RWPE2 (cell line): Measurements from ENCODE around the gene BABAM2.
"Not testable (repeated sequence)": the region's sequence is repeated elsewhere in the genome, so short reads cannot be mapped to it uniquely, and the experiment has no call there.

ENCODE experiments used
- ATAC-seq: fragments of 200-7000 bp; cut with Tn5 transposase; 3 replicates; pipeline ENCODE4 v1.9.1; 2021; ENCODE audit warnings: low read depth
- DNase-seq: peaks from one replicate; pipeline ENCODE4 v3.0.0-alpha.2; 2020; ENCODE audit warnings: low spot score
- H3K27ac ChIP-seq: fragments of 450-650 bp; 2 replicates; pipeline ENCODE4 v1.5.1; 2017; ENCODE audit warnings: mild to moderate bottlenecking; ENCODE audit not compliant: poor library complexity, severe bottlenecking
- H3K27me3 ChIP-seq: fragments of 250-450 bp; sonication (Bioruptor Pico); 2 replicates; pipeline ENCODE4 v1.5.1; 2021; ENCODE audit warnings: mild to moderate bottlenecking, moderate library complexity; ENCODE audit not compliant: insufficient read depth, poor library complexity, severe bottlenecking
- H3K36me3 ChIP-seq: fragments of 250-450 bp; sonication (Bioruptor Pico); 2 replicates; pipeline ENCODE4 v1.5.1; 2020; ENCODE audit warnings: low read depth, mild to moderate bottlenecking, moderate library complexity
- H3K4me1 ChIP-seq: fragments of 250-450 bp; sonication (Bioruptor Pico); 2 replicates; pipeline ENCODE4 v1.5.1; 2021; ENCODE audit warnings: mild to moderate bottlenecking, moderate library complexity; ENCODE audit not compliant: insufficient read depth, poor library complexity, severe bottlenecking
- H3K4me3 ChIP-seq: fragments of 250-450 bp; sonication (Bioruptor Pico); 2 replicates; pipeline ENCODE4 v1.5.1; 2021; ENCODE audit warnings: mild to moderate bottlenecking, moderate library complexity; ENCODE audit not compliant: severe bottlenecking
- H3K9me3 ChIP-seq: fragments of 250-450 bp; sonication (Bioruptor Pico); 2 replicates; pipeline ENCODE4 v1.5.1; 2021; ENCODE audit warnings: mild to moderate bottlenecking, moderate library complexity; ENCODE audit not compliant: severe bottlenecking
- TF ChIP-seq, protein P1 (sequence below): fragments of 450-650 bp; IDR thresholded peaks from one replicate; pipeline ENCODE4 v1.5.1; 2017; ENCODE audit warnings: mild to moderate bottlenecking, moderate library complexity; ENCODE audit not compliant: poor library complexity, severe bottlenecking

Gene BABAM2

DNA sequence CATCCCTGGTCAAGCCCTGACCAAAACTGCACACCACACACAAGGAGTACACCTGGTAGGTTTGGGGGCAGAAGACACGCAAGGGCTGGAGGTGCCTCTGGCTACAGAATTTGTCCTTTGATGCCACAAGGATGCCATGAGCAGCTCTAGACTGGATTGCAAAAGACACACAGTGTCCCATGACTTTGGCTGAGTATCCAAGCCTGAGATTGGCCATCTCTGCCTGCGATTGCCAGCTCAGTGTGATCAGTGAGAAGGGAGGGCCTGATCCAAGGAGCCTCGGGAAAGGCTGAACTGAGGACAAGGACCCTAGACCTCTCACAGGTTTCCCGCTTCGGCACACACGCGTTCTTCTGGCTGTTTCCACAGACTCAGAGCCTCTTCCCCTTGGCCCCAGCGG is 442.2 kb downstream of the BABAM2 start:
- ATAC-seq: no peak
- DNase-seq: no peak
- TF ChIP-seq, protein P1, sequence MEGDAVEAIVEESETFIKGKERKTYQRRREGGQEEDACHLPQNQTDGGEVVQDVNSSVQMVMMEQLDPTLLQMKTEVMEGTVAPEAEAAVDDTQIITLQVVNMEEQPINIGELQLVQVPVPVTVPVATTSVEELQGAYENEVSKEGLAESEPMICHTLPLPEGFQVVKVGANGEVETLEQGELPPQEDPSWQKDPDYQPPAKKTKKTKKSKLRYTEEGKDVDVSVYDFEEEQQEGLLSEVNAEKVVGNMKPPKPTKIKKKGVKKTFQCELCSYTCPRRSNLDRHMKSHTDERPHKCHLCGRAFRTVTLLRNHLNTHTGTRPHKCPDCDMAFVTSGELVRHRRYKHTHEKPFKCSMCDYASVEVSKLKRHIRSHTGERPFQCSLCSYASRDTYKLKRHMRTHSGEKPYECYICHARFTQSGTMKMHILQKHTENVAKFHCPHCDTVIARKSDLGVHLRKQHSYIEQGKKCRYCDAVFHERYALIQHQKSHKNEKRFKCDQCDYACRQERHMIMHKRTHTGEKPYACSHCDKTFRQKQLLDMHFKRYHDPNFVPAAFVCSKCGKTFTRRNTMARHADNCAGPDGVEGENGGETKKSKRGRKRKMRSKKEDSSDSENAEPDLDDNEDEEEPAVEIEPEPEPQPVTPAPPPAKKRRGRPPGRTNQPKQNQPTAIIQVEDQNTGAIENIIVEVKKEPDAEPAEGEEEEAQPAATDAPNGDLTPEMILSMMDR: no peak
- Histone ChIP-seq H3K36me3 (no peaks in the 10 kb centered on the region), H3K4me3 (no peak overlapping the region), H3K27me3 (no peaks in the 10 kb centered on the region), H3K9me3 (no peaks in the 10 kb centered on the region), H3K4me1 (no peaks in the 10 kb centered on the region), H3K27ac (no peak overlapping the region)

DNA sequence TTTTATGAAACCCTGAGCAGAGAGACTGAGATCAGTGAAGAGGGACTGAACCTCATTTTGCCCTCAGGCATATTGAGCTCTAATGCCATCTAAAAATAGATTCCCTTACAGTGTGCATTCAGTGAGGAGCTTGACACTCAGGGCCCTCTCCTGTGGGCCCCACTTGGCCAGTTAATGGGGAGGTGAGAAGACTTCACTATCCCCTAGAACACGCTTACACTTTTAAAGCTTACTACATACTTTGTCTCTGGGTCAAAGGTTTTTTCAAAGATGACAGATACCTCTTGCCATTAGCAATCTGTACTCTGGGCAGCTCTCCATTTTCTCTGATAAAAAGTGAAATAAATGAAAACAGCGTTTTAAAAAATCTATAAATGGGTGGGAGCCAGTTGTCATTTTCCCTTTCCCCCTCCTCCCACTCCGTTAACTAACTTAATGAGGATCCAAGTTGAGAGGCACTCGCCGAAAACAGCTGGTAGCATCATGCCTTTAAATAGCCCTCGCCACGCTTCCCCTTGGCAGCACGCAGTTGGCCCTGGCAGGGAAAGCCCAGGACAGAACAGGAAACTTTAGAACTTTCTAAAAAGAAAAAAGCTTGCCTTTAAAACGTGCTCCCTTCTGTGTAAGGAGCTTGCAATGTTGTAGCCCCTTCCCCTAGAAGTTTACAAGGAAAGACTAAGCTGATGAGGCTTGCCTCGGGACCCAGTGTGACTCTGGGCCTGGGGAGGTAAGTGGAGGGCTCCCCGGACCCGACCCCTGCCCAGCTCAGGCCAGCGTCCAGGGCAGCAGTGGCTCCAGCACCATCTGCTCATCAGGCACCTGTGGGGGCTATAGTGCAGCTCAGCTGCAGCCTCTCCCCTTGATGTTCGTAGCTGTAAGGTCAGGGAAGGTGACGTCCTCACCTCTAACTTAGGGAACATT is 443.3 kb downstream of the BABAM2 start:
- TF ChIP-seq, protein P1: no peak
- no peak for ATAC-seq

DNA sequence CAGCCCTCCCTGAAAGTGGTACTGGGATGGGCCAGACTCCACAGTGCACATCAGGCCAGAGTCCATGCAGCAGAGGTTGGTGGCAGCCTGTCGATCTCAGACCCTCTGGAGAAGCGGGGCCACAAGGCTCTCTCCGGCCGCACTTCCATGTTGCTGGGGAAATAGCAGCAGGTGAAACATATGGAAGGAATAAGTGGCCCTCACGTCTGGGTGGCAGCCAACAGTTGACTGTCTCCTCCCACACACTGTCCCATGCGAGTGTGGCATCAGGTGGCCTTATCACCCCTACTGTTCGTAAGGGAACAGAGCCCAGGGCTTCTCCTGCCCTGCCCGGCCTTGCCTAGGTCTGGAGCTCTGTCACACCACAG is 444.0 kb downstream of the BABAM2 start:
- Histone ChIP-seq H3K36me3 (no peaks in the 10 kb centered on the region), H3K4me3 (no peak overlapping the region), H3K27me3 (no peaks in the 10 kb centered on the region), H3K4me1 (peaks cover 12% of the 10 kb centered on the region), H3K9me3 (no peaks in the 10 kb centered on the region), H3K27ac (no peak overlapping the region)
- DNase-seq (no peak), ATAC-seq (no peak)
- TF ChIP-seq, protein P1: no peak

More for the DNA sequence above, 443.3 kb downstream of the BABAM2 start:
- Histone ChIP-seq H3K27ac (no peak overlapping the region), H3K9me3 (no peaks in the 10 kb centered on the region), H3K4me3 (no peak overlapping the region), H3K27me3 (no peaks in the 10 kb centered on the region), H3K4me1 (peaks cover 10% of the 10 kb centered on the region), H3K36me3 (no peaks in the 10 kb centered on the region)
- DNase-seq: no peak

DNA sequence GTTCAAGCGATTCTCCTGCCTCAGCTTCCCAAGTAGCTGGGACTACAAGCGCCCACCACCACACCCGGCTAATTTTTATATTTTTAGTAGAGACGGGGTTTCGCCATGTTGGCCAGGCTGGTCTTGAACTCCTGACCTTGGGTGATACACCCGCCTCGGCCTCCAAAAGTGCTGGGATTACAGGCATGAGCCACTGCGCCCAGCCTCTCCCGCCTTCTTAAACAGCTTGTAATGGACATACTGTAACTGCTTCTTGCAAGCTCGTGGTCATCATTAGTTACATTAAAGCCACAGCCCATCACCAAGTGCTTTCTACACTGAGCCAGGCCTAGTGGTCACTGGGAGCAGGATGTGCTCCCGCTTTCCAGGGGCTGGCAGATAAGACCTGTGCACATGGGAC is 444.7 kb downstream of the BABAM2 start:
- H3K4me1 ChIP-seq: peaks cover 12% of the 10 kb centered on the region
- H3K27me3 ChIP-seq, H3K9me3 ChIP-seq, H3K27ac ChIP-seq, ATAC-seq, H3K36me3 ChIP-seq, H3K4me3 ChIP-seq, DNase-seq: not testable (repeated sequence)

DNA sequence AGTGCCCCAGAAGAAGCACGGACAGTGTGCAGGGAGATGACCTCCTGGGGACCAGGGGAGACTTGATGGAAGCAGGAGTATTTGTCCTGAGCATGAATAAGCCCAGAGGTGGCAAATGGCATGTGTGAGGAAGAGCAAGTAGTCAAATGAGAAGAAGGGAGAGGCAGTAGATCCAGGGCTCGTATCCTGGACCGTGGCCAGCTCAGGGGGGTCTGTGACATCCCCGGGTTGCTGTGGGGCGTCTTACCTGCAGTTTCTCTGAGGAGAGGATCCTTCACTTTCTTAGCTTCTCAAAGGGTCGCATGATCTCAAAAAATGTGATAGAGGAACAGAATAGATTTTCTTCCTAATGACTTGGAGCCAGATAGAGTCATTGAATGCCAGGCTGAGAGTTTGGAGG is 445.1 kb downstream of the BABAM2 start:
- TF ChIP-seq, protein P1: no peak
- H3K27me3 ChIP-seq: no peaks in the 10 kb centered on the region
- no peak for ATAC-seq

More for the DNA sequence above, 445.1 kb downstream of the BABAM2 start:
- Histone ChIP-seq H3K9me3 (no peaks in the 10 kb centered on the region), H3K27ac (no peak overlapping the region), H3K36me3 (no peaks in the 10 kb centered on the region), H3K4me3 (no peak overlapping the region), H3K4me1 (peaks cover 12% of the 10 kb centered on the region)
- no peak for DNase-seq
